ENCODE results near the gene SQSTM1. TPM values are rescaled to one million over a fixed set of nuclear protein-coding genes. Genes with fewer than 3 reads are reported as not detected.

Gene SQSTM1
- polyA plus RNA-seq, 1 of the 3 experiments (the other 2 are of a cell fraction), result 181 TPM

DNA sequence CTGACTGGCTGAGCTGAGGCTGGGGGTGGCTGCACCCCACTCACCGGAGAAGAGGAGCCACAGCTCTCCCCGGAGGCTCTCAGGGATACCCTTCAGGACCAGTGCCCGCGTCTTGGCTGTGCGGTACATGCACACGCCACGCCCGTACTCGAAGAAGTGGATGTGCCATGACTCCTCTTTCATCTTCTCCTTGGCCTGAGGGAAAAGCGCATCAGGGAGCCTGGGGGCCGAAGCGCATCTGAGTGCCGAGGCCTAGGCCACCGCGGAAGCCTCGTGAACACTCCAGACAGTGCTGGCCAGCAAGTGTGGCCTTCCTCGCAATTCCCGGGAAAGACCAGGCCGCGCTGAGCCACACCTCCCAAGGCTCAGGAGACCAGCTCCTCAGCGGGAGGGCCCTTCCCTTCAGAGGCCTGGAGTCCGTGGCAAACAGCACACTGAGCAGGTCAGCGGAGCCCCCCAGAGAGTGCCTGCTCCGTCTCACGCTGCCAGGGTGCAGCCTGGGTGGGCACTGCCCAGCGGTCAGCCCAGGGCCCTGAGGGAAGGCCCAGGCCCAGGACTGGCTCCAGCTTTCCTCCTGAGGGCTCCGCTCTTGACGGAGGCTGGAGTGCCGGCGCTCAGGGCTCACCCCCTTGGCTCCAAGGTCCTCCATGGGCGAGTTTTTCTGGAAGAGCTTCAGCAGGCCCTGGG is 58.4 kb downstream of the SQSTM1 start (continued):
- TF ChIP-seq IRF3 (IDR thresholded peaks at IDR 0.05; ENCODE audit: low read depth, low read length) (no peak), FOXM1 (IDR thresholded peaks at IDR 0.05; ENCODE audit: low read depth) (no peak), GATA2 (CRISPR knock-in tag; IDR thresholded peaks at IDR 0.05) (no peak), FOXJ3 (CRISPR knock-in tag; IDR thresholded peaks at IDR 0.05) (no peak), YY1 (IDR thresholded peaks at IDR 0.05; ENCODE audit: low read depth) (no peak), NRF1 (IDR thresholded peaks at IDR 0.05; ENCODE audit: low read depth, low read length) (no peak)

- Histone ChIP-seq H3F3A (replicated peaks; ENCODE audit: insufficient read depth) (no peaks in the 10 kb centered on the region), H3K4me1 (ENCODE audit: control insufficient read depth in 1 of 2, insufficient read depth in 2 of 2, low read depth in 1 of 2, low read length in 1 of 2) (no peaks in the 10 kb centered on the region), H3K27ac (ENCODE audit: low read depth in 2 of 2, low read length in 1 of 2) (no peak overlapping the region), H3K9ac (no peak overlapping the region), H2AFZ (ENCODE audit: low read depth) (no peak overlapping the region), H4K20me1 (ENCODE audit: insufficient read depth) (no peaks in the 10 kb centered on the region), H3K27me3 (ENCODE audit: insufficient read depth) (no peaks in the 10 kb centered on the region), H3K36me3 (replicated peaks in 1 of 2; ENCODE audit: control insufficient read depth in 1 of 2, insufficient read depth in 2 of 2, low read length in 1 of 2) (peaks cover 44 to 49% of the 10 kb centered on the region in 2 experiments), H3K4me3 (ENCODE audit: low read depth in 2 of 2, low read length in 1 of 2) (no peak overlapping the region), H3K4me2 (no peak overlapping the region), H3K9me3 (peaks cover 15% of the 10 kb centered on the region), H3K9me2 (no peaks in the 10 kb centered on the region), H3K79me2 (ENCODE audit: insufficient read depth) (no peaks in the 10 kb centered on the region)
- ChIA-PET POLR2A (no interaction called here), CTCF (no interaction called here)
- 100% methylated on average over 12 of the region's 13 CpGs for WGBS (ENCODE audit: low lambda C conversion rate)
- TF ChIP-seq TEAD4 (IDR thresholded peaks at IDR 0.05; ENCODE audit: borderline replicate concordance, insufficient read depth) (no peak), SIN3A (IDR thresholded peaks at IDR 0.05; ENCODE audit: borderline replicate concordance, low read depth, low read length) (no peak), TAF1 (IDR thresholded peaks at IDR 0.05; ENCODE audit: borderline replicate concordance, low read depth, low read length) (no peak), JUND (IDR thresholded peaks at IDR 0.05) (no peak), FOXJ3 (CRISPR knock-in tag; IDR thresholded peaks at IDR 0.05) (no peak), TCF12 (IDR thresholded peaks at IDR 0.05) (no peak), PBX3 (IDR thresholded peaks at IDR 0.05) (no peak), MXI1 (IDR thresholded peaks at IDR 0.05; ENCODE audit: low read depth, low read length) (no peak), EZH2phosphoT487 (IDR thresholded peaks at IDR 0.05; ENCODE audit: borderline replicate concordance, low read depth) (no peak), YY1 (IDR thresholded peaks at IDR 0.05; ENCODE audit: low read depth) (no peak), NRF1 (IDR thresholded peaks at IDR 0.05; ENCODE audit: low read depth, low read length) (no peak), NFIC (IDR thresholded peaks at IDR 0.05; ENCODE audit: borderline replicate concordance) (no peak)
- TF ChIP-seq, protein P1, sequence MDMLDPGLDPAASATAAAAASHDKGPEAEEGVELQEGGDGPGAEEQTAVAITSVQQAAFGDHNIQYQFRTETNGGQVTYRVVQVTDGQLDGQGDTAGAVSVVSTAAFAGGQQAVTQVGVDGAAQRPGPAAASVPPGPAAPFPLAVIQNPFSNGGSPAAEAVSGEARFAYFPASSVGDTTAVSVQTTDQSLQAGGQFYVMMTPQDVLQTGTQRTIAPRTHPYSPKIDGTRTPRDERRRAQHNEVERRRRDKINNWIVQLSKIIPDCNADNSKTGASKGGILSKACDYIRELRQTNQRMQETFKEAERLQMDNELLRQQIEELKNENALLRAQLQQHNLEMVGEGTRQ (IDR thresholded peaks at IDR 0.05; ENCODE audit: borderline replicate concordance, low read depth, low read length), result no peak
- TF ChIP-seq, protein P2, sequence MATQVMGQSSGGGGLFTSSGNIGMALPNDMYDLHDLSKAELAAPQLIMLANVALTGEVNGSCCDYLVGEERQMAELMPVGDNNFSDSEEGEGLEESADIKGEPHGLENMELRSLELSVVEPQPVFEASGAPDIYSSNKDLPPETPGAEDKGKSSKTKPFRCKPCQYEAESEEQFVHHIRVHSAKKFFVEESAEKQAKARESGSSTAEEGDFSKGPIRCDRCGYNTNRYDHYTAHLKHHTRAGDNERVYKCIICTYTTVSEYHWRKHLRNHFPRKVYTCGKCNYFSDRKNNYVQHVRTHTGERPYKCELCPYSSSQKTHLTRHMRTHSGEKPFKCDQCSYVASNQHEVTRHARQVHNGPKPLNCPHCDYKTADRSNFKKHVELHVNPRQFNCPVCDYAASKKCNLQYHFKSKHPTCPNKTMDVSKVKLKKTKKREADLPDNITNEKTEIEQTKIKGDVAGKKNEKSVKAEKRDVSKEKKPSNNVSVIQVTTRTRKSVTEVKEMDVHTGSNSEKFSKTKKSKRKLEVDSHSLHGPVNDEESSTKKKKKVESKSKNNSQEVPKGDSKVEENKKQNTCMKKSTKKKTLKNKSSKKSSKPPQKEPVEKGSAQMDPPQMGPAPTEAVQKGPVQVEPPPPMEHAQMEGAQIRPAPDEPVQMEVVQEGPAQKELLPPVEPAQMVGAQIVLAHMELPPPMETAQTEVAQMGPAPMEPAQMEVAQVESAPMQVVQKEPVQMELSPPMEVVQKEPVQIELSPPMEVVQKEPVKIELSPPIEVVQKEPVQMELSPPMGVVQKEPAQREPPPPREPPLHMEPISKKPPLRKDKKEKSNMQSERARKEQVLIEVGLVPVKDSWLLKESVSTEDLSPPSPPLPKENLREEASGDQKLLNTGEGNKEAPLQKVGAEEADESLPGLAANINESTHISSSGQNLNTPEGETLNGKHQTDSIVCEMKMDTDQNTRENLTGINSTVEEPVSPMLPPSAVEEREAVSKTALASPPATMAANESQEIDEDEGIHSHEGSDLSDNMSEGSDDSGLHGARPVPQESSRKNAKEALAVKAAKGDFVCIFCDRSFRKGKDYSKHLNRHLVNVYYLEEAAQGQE (IDR thresholded peaks at IDR 0.05; ENCODE audit: low read depth, low read length), result no peak
- peak; percentile 22 for DNase-seq
Observed at GRCh38 chr5:179879690-179880010, 58.9 kb downstream of the SQSTM1 start.

Measured in SK-N-SH (cell line).